ENCODE results near the gene GSTT2. TPM values are rescaled to one million over a fixed set of nuclear protein-coding genes. Genes with fewer than 3 reads are reported as not detected.
"Not testable (repeated sequence)": the region's sequence is repeated elsewhere in the genome, so short reads cannot be mapped to it uniquely, and the experiment has no call there.

Gene GSTT2
- total and polyA plus RNA-seq, 2 donors (not counting 1 experiment from before 2014, with no cell fraction given), result not detected

GRCh38 chr22:23954193-23954990 is 25.5 kb upstream of the GSTT2 start:
- H4K20me1 ChIP-seq (ENCODE audit: control insufficient read depth, insufficient read depth, low read length, poor library complexity, severe bottlenecking); H3K79me2 ChIP-seq (ENCODE audit: control insufficient read depth, insufficient read depth, low read length); H3K27ac ChIP-seq (ENCODE audit: low read length in 2 of 2); H3K4me1 Mint-ChIP-seq; H3K9me3 ChIP-seq (ENCODE audit: control extremely low read depth in 1 of 3, control insufficient read depth in 2 of 3, insufficient read depth in 1 of 3, low read length in 2 of 3); H3K9ac ChIP-seq (ENCODE audit: low read length); H3K4me3 ChIP-seq (ENCODE audit: control extremely low read depth in 1 of 5, extremely low read depth in 1 of 5, insufficient read depth in 1 of 5, low read depth in 2 of 5, low read length in 4 of 5); H3K4me3 Mint-ChIP-seq; H3K9me3 Mint-ChIP-seq (ENCODE audit: insufficient read depth); H2AFZ ChIP-seq (ENCODE audit: insufficient read depth, low read depth, low read length, poor library complexity, severe bottlenecking); H3K27me3 ChIP-seq (replicated peaks in 1 of 4; ENCODE audit: control extremely low read depth in 1 of 4, control insufficient read depth in 3 of 4, insufficient read depth in 4 of 4, low read length in 3 of 4); H3K4me1 ChIP-seq (ENCODE audit: control insufficient read depth in 2 of 2, insufficient read depth in 2 of 2, low read length in 2 of 2); H3K27ac Mint-ChIP-seq; CTCF ChIA-PET; H3K27me3 Mint-ChIP-seq; H3K4me2 ChIP-seq (replicated peaks; ENCODE audit: low read depth, low read length, poor library complexity, severe bottlenecking); H3K36me3 ChIP-seq (replicated peaks in 1 of 2; ENCODE audit: control extremely low read depth in 1 of 2, control insufficient read depth in 1 of 2, extremely low read depth in 1 of 2, insufficient read depth in 2 of 2, low read length in 1 of 2); ATAC-seq (ENCODE audit: low read depth): not testable (repeated sequence)
- intact Hi-C loops (cut with micrococcal nuclease), result loop anchor here (5.0 to 10.0 kb wide), 4 partner anchors 43 to 800 kb away; no protein-coding TSS in a partner anchor
- peak; percentile 0 for DNase-seq
- WGBS (ENCODE audit: insufficient coverage), result 94% methylated on average over 8 of the region's 8 CpGs
- POLR2A ChIA-PET, result interaction anchor here (0.7 kb wide), 1 partner anchor 161 kb away, joined by 3 read pairs; no protein-coding TSS in a partner anchor

GRCh38 chr22:23954991-23955305 is 25.0 kb upstream of the GSTT2 start:
- 97% methylated on average over 5 of the region's 6 CpGs for WGBS (ENCODE audit: insufficient coverage)
- H3K9ac ChIP-seq (ENCODE audit: low read length); H3K9me3 ChIP-seq (ENCODE audit: control extremely low read depth in 1 of 3, control insufficient read depth in 2 of 3, insufficient read depth in 1 of 3, low read length in 2 of 3); H3K4me3 Mint-ChIP-seq; H3K4me3 ChIP-seq (ENCODE audit: control extremely low read depth in 1 of 5, extremely low read depth in 1 of 5, insufficient read depth in 1 of 5, low read depth in 2 of 5, low read length in 4 of 5); H3K4me1 Mint-ChIP-seq; H4K20me1 ChIP-seq (ENCODE audit: control insufficient read depth, insufficient read depth, low read length, poor library complexity, severe bottlenecking); ATAC-seq (ENCODE audit: low read depth); H2AFZ ChIP-seq (ENCODE audit: insufficient read depth, low read depth, low read length, poor library complexity, severe bottlenecking); H3K27ac Mint-ChIP-seq; H3K27me3 ChIP-seq (replicated peaks in 1 of 4; ENCODE audit: control extremely low read depth in 1 of 4, control insufficient read depth in 3 of 4, insufficient read depth in 4 of 4, low read length in 3 of 4); DNase-seq; H3K79me2 ChIP-seq (ENCODE audit: control insufficient read depth, insufficient read depth, low read length); H3K27ac ChIP-seq (ENCODE audit: low read length in 2 of 2); H3K4me1 ChIP-seq (ENCODE audit: control insufficient read depth in 2 of 2, insufficient read depth in 2 of 2, low read length in 2 of 2); H3K4me2 ChIP-seq (replicated peaks; ENCODE audit: low read depth, low read length, poor library complexity, severe bottlenecking); H3K9me3 Mint-ChIP-seq (ENCODE audit: insufficient read depth); H3K27me3 Mint-ChIP-seq; H3K36me3 ChIP-seq (replicated peaks in 1 of 2; ENCODE audit: control extremely low read depth in 1 of 2, control insufficient read depth in 1 of 2, extremely low read depth in 1 of 2, insufficient read depth in 2 of 2, low read length in 1 of 2); POLR2A ChIA-PET: not testable (repeated sequence)
- intact Hi-C loops (cut with micrococcal nuclease), result loop anchor here (5.0 to 10.0 kb wide), 4 partner anchors 42 to 800 kb away; no protein-coding TSS in a partner anchor
- CTCF ChIA-PET, result interaction anchor here (1.6 kb wide), 1 partner anchor 220 kb away, joined by 4 read pairs; no protein-coding TSS in a partner anchor

GRCh38 chr22:23955886-23956285 is 24.0 kb upstream of the GSTT2 start:
- intact Hi-C loops (cut with micrococcal nuclease), result loop anchor here (10.0 kb wide), 3 partner anchors 91 to 799 kb away; no protein-coding TSS in a partner anchor
- H3K4me2 ChIP-seq (replicated peaks; ENCODE audit: low read depth, low read length, poor library complexity, severe bottlenecking); H3K4me1 Mint-ChIP-seq; H3K9ac ChIP-seq (ENCODE audit: low read length); H3K27me3 Mint-ChIP-seq; POLR2A ChIA-PET; H3K27ac ChIP-seq (ENCODE audit: low read length in 2 of 2); H3K9me3 Mint-ChIP-seq (ENCODE audit: insufficient read depth); H3K4me1 ChIP-seq (ENCODE audit: control insufficient read depth in 2 of 2, insufficient read depth in 2 of 2, low read length in 2 of 2); DNase-seq; H4K20me1 ChIP-seq (ENCODE audit: control insufficient read depth, insufficient read depth, low read length, poor library complexity, severe bottlenecking); H3K4me3 Mint-ChIP-seq; H3K79me2 ChIP-seq (ENCODE audit: control insufficient read depth, insufficient read depth, low read length); H3K9me3 ChIP-seq (ENCODE audit: control extremely low read depth in 1 of 3, control insufficient read depth in 2 of 3, insufficient read depth in 1 of 3, low read length in 2 of 3); H3K36me3 ChIP-seq (replicated peaks in 1 of 2; ENCODE audit: control extremely low read depth in 1 of 2, control insufficient read depth in 1 of 2, extremely low read depth in 1 of 2, insufficient read depth in 2 of 2, low read length in 1 of 2); ATAC-seq (ENCODE audit: low read depth); H3K27ac Mint-ChIP-seq; H2AFZ ChIP-seq (ENCODE audit: insufficient read depth, low read depth, low read length, poor library complexity, severe bottlenecking); H3K27me3 ChIP-seq (replicated peaks in 1 of 4; ENCODE audit: control extremely low read depth in 1 of 4, control insufficient read depth in 3 of 4, insufficient read depth in 4 of 4, low read length in 3 of 4); H3K4me3 ChIP-seq (ENCODE audit: control extremely low read depth in 1 of 5, extremely low read depth in 1 of 5, insufficient read depth in 1 of 5, low read depth in 2 of 5, low read length in 4 of 5): not testable (repeated sequence)
- CTCF ChIA-PET, result interaction anchor here (0.6 to 1.6 kb wide), 5 partner anchors 42 to 996 kb away, joined by 3 to 5 read pairs (median 4); partner anchors contain the start of gene SLC2A11
- WGBS (ENCODE audit: insufficient coverage), result 100% methylated on average over 2 of the region's 8 CpGs

Measured in B cell (primary cell).